Endothelial cell of umbilical vein (primary cell): ENCODE results near the gene FABP6. TPM values are rescaled to one million over a fixed set of nuclear protein-coding genes. Genes with fewer than 3 reads are reported as not detected.

Experiments
- BruUV-seq: library from RNA; stranded (reverse); fragments of 400-500 nt; replicated peaks from 2 replicates; lab custom pipeline; 2021; lab: Mats Ljungman, UMichigan
- CTCF ChIA-PET: fragments of 300-600, 350-600 bp; sonication (Branson Sonifier 250); formaldehyde crosslinking; loops from one replicate; lab custom pipeline; 2021; ENCODE audit warnings: antibody characterized with exemption, inconsistent platforms; lab: Charles Lee
- POLR2A ChIA-PET: fragments of 300-600, 350-600 bp; sonication (Branson Sonifier 250); formaldehyde crosslinking; loops from one replicate; lab custom pipeline; 2021; ENCODE audit warnings: antibody characterized with exemption, inconsistent platforms; lab: Charles Lee
- DNase-seq: peaks from one replicate; pipeline ENCODE4 v3.0.0-alpha.2; 2011; ENCODE audit warnings: low read depth, low spot score
- FAIRE-seq: peaks from 2 replicates; lab custom pipeline; 2011; peaks lifted over from hg19 to GRCh38; lab: Jason Lieb, UNC
- H2AFZ ChIP-seq: 2 replicates; pipeline ENCODE4 v1.6.0; 2012; ENCODE audit warnings: low read depth, low read length, control low read depth, inconsistent platforms
- H3K27ac ChIP-seq: 2 replicates; pipeline ENCODE4 v1.5.1; 2011; ENCODE audit warnings: low read depth, mild to moderate bottlenecking, control low read depth, low read length, moderate library complexity; ENCODE audit not compliant: insufficient read depth
- H3K27me3 ChIP-seq, 2 experiments: 2 replicates each; pipeline versions ENCODE4 v1.6.0 to v1.6.1; 2011; ENCODE audit warnings: low read length in 2 of 2, mixed read lengths in 1 of 2; ENCODE audit not compliant: control insufficient read depth in 2 of 2, insufficient read depth in 2 of 2
- H3K36me3 ChIP-seq, 2 experiments: 2 replicates in 1 of 2; 3 replicates in 1 of 2; pipeline ENCODE4 v1.5.1; 2011; ENCODE audit warnings: low read length in 2 of 2, mild to moderate bottlenecking in 1 of 2, moderate library complexity in 1 of 2; ENCODE audit not compliant: control insufficient read depth in 2 of 2, insufficient read depth in 2 of 2; ENCODE audit errors: extremely low read depth in 1 of 2
- H3K4me1 ChIP-seq: 3 replicates; pipeline ENCODE4 v1.5.1; 2011; ENCODE audit warnings: mild to moderate bottlenecking, low read length; ENCODE audit not compliant: control insufficient read depth, insufficient read depth; ENCODE audit errors: extremely low read depth
- H3K4me2 ChIP-seq: 2 replicates; pipeline ENCODE4 v1.6.1; 2011; ENCODE audit warnings: low read length, control low read depth, mixed read lengths; ENCODE audit not compliant: insufficient read depth
- H3K4me3 ChIP-seq, 3 experiments: fragments of 200-600 bp in 1 of 3; sonication (generic), shearing (Covaris generic) in 1 of 3; replicated peaks in 1 of 3; 2 replicates each; pipeline ENCODE4 v1.5.1; 2011 to 2016; ENCODE audit warnings: control low read depth in 3 of 3, low read length in 3 of 3, mild to moderate bottlenecking in 2 of 3, inconsistent platforms in 1 of 3, low read depth in 1 of 3, moderate library complexity in 1 of 3; ENCODE audit not compliant: insufficient read depth in 1 of 3
- H3K79me2 ChIP-seq: 2 replicates; pipeline ENCODE4 v1.6.0; 2012; ENCODE audit warnings: low read length, inconsistent platforms; ENCODE audit not compliant: control insufficient read depth, insufficient read depth
- H3K9ac ChIP-seq: replicated peaks from 2 replicates; pipeline ENCODE3; 2011; ENCODE audit warnings: low read length, control low read depth; ENCODE audit not compliant: insufficient read depth; ENCODE audit errors: extremely low read depth
- H3K9me1 ChIP-seq: replicated peaks from 3 replicates; pipeline ENCODE4 v1.6.0; 2011; ENCODE audit warnings: mild to moderate bottlenecking, low read length; ENCODE audit not compliant: control insufficient read depth, insufficient read depth; ENCODE audit errors: extremely low read depth
- H3K9me3 ChIP-seq: replicated peaks from 2 replicates; pipeline ENCODE4 v1.5.1; 2012; ENCODE audit warnings: low read length, inconsistent platforms; ENCODE audit not compliant: control insufficient read depth, insufficient read depth
- H4K20me1 ChIP-seq: replicated peaks from 2 replicates; pipeline ENCODE3; 2011; ENCODE audit warnings: mild to moderate bottlenecking, low read length; ENCODE audit not compliant: control insufficient read depth, insufficient read depth; ENCODE audit errors: extremely low read depth
- CTCF ChIP-seq, 2 donors: IDR thresholded peaks; 1 replicate in 1 of 2; 2 replicates in 1 of 2; pipeline ENCODE4 v1.5.1; 2011; ENCODE audit warnings: low read length in 2 of 2, mild to moderate bottlenecking in 2 of 2, moderate library complexity in 2 of 2, control low read depth in 1 of 2, inconsistent platforms in 1 of 2, low read depth in 1 of 2; ENCODE audit not compliant: insufficient read depth in 1 of 2; ENCODE audit errors: extremely low read depth in 1 of 2
- EZH2 ChIP-seq: IDR thresholded peaks from 2 replicates; pipeline ENCODE4 v1.6.1; 2012; ENCODE audit warnings: borderline replicate concordance, low read depth, mild to moderate bottlenecking, moderate library complexity, low read length, inconsistent platforms; ENCODE audit not compliant: severe bottlenecking
- FOS ChIP-seq: IDR thresholded peaks from 2 replicates; pipeline ENCODE4 v1.6.1; 2011; ENCODE audit warnings: mild to moderate bottlenecking, low read length, moderate library complexity, borderline replicate concordance; ENCODE audit not compliant: insufficient read depth
- GATA2 ChIP-seq: IDR thresholded peaks from 2 replicates; pipeline ENCODE4 v1.7.0; 2011; ENCODE audit warnings: low read depth, mild to moderate bottlenecking, moderate library complexity, mixed read lengths, low read length; ENCODE audit not compliant: insufficient read length, insufficient read depth
- JUN ChIP-seq: IDR thresholded peaks from 2 replicates; pipeline ENCODE4 v1.6.1; 2011; ENCODE audit warnings: borderline replicate concordance, low read depth; ENCODE audit not compliant: insufficient read length, insufficient read depth
- MYC ChIP-seq: IDR thresholded peaks from one replicate; pipeline ENCODE4 v1.6.1; 2011; ENCODE audit warnings: mild to moderate bottlenecking, low read depth, low read length
- POLR2A ChIP-seq: IDR thresholded peaks from 2 replicates; pipeline ENCODE4 v1.6.1; 2012; ENCODE audit warnings: low read depth, mild to moderate bottlenecking, control low read depth, low read length
- POLR2AphosphoS5 ChIP-seq: IDR thresholded peaks from 2 replicates; pipeline ENCODE4 v1.6.1; 2012; ENCODE audit warnings: low read depth, mild to moderate bottlenecking, control low read depth, low read length, moderate library complexity; ENCODE audit not compliant: insufficient read depth
- dilution Hi-C: fragments of 300-500 bp; cut with MboI; formaldehyde crosslinking; loops from one replicate; pipeline ENCODE4 v1.15.0; 2019; ENCODE audit warnings: low sequenced_read_pairs; ENCODE audit not compliant: extremely low pct_ligation_motif_present
- intact Hi-C: fragments of 100-400 bp; cut with micrococcal nuclease; formaldehyde crosslinking; loops from one replicate; pipeline ENCODE4 v1.10.0; 2022
- polyA plus RNA-seq, 4 experiments: library from polyadenylated mRNA; depleted of rRNA in 3 of 4; stranded (reverse) in 3 of 4; unstranded in 1 of 4; fragments of >200 nt; gene quantifications; 2 replicates each; pipeline versions ENCODE4 v1.2.1 to v1.2.3, GENCODE V29; 2011 to 2012; ENCODE audit warnings: missing spikeins in 1 of 4
- total RNA-seq: library from RNA; stranded (reverse); gene quantifications from 2 replicates; pipeline ENCODE4 v1.2.3, GENCODE V29; 2021
- TF ChIP-seq, protein P1 (sequence below): IDR thresholded peaks from 2 replicates; pipeline ENCODE4 v1.6.1; 2011; ENCODE audit not compliant: insufficient read depth, insufficient read length

FABP6 gene
- total and polyA plus RNA-seq, 2 donors (not counting 3 experiments of a cell fraction or from before 2014, with no cell fraction given): not detected

GRCh38 chr5:160210606-160211005 lies 18.7 kb upstream of the FABP6 start:
- BruUV-seq: no TSS peak
- dilution Hi-C loops: no loop called here
- H3K4me1 ChIP-seq: no peaks in the 10 kb centered on the region

More at GRCh38 chr5:160210606-160211005, 18.7 kb upstream of the FABP6 start:
- Histone ChIP-seq H3K4me2 (no peak overlapping the region), H3K36me3 (no peaks in the 10 kb centered on the region), H3K27me3 (no peaks in the 10 kb centered on the region), H3K9me1 (no peaks in the 10 kb centered on the region), H3K79me2 (no peaks in the 10 kb centered on the region), H3K27ac (no peak overlapping the region), H2AFZ (no peak overlapping the region), H3K4me3 (no peak overlapping the region), H3K9me3 (no peaks in the 10 kb centered on the region), H4K20me1 (no peaks in the 10 kb centered on the region), H3K9ac (no peak overlapping the region)
- ChIA-PET POLR2A (no interaction called here), CTCF (interaction anchor here (1.1 to 1.8 kb wide), 3 partner anchors 12 to 31 kb away, joined by 4 to 5 read pairs (median 4); no protein-coding TSS in a partner anchor)
- FAIRE-seq (no peak), DNase-seq (no peak)
- TF ChIP-seq MYC: no peak
- TF ChIP-seq JUN: no peak
- TF ChIP-seq POLR2A: no peak
- TF ChIP-seq POLR2AphosphoS5: no peak
- TF ChIP-seq CTCF (IDR thresholded peaks at IDR 0.05; ENCODE audit: extremely low read depth in 1 of 2, insufficient read depth in 1 of 2, low read depth in 1 of 2, low read length in 2 of 2): no peak
- no peak for TF ChIP-seq GATA2
- no peak for TF ChIP-seq EZH2
- TF ChIP-seq, protein P1, sequence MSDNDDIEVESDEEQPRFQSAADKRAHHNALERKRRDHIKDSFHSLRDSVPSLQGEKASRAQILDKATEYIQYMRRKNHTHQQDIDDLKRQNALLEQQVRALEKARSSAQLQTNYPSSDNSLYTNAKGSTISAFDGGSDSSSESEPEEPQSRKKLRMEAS: no peak
- no peak for TF ChIP-seq FOS
- intact Hi-C loops: no loop called here
